Ishikawa (cell line): ENCODE measurements around the gene CBLB.

ENCODE experiments used
- CEBPB ChIP-seq: IDR thresholded peaks from 2 replicates; pipeline ENCODE4 v1.6.1; 2012
- CREB1 ChIP-seq: IDR thresholded peaks from 2 replicates; pipeline ENCODE4 v1.6.1; 2012; ENCODE audit warnings: low read depth
- EGR1 ChIP-seq: IDR thresholded peaks from 2 replicates; pipeline ENCODE4 v1.6.1; 2012
- EP300 ChIP-seq: IDR thresholded peaks from 2 replicates; pipeline ENCODE4 v1.6.1; 2012; ENCODE audit warnings: borderline replicate concordance
- FOXM1 ChIP-seq: IDR thresholded peaks from 2 replicates; pipeline ENCODE4 v1.6.1; 2012; ENCODE audit warnings: low read depth, borderline replicate concordance
- NFIC ChIP-seq: IDR thresholded peaks from 2 replicates; pipeline ENCODE4 v1.6.1; 2012
- RAD21 ChIP-seq: IDR thresholded peaks from 2 replicates; pipeline ENCODE4 v1.6.1; 2012; ENCODE audit warnings: low read depth
- TAF1 ChIP-seq: IDR thresholded peaks from 2 replicates; pipeline ENCODE4 v1.6.1; 2012; ENCODE audit warnings: low read depth, mild to moderate bottlenecking
- TCF12 ChIP-seq: IDR thresholded peaks from 2 replicates; pipeline ENCODE4 v1.6.1; 2012; ENCODE audit warnings: low read depth
- TEAD4 ChIP-seq: IDR thresholded peaks from 2 replicates; pipeline ENCODE4 v1.6.1; 2012
- YY1 ChIP-seq: IDR thresholded peaks from 2 replicates; pipeline ENCODE4 v1.6.1; 2012; ENCODE audit warnings: low read depth
- ZBTB7A ChIP-seq: IDR thresholded peaks from 2 replicates; pipeline ENCODE4 v1.6.1; 2012; ENCODE audit warnings: low read depth
- TF ChIP-seq, protein P1 (sequence below): IDR thresholded peaks from 2 replicates; pipeline ENCODE4 v1.6.1; 2012
- TF ChIP-seq, protein P2 (sequence below): IDR thresholded peaks from 2 replicates; pipeline ENCODE4 v1.6.1; 2012; ENCODE audit warnings: low read depth, mild to moderate bottlenecking
- TF ChIP-seq, protein P3 (sequence below): IDR thresholded peaks from 2 replicates; pipeline ENCODE4 v1.6.1; 2012

The CBLB gene

DNA sequence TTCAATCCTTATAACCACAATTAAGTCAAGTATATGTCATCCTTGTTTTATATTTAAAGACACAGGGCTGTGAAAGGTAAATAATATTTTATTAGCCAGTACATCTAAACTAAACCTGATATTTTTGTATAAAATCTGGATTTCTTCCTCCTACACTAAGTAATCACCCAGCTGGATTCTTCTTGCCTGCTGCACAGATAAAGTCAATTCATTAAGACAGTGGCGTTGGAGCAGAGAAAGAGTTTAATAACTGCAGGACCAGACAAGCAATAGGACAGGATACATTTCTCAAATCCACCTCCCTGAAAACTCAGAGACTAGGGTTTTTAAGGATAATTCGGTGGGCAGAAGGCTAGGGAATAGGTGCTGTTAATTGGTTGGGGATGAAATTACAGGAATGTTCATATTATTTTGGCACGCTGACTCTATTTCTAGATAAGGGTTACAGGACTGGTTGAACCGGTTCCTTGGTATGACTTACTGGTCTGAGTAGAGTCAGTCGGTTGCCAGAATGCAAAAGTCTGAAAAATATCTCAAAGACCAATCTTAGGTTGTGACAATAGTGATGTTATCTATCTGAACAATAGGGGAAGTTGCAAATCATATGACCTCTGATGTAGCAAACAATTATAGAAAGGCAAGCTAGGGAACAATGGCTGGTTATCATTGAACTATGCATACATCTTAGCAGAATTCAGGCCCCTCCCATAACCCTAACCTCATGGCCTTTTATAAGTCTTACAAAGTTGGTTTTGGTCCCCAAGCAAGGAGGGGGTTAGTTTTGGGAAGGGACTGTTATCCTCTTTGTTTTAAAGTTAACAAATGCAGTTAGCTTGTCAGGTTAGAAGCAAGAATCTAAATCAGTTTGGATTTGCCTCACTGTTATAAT is 257.3 kb downstream of the CBLB start:
- TF ChIP-seq YY1 (no peak), TEAD4 (peak; percentile 83), CEBPB (0 out of 2 replicates have a peak, but pooled peaks have one; percentile 16), TCF12 (peak; percentile 62), RAD21 (no peak), NFIC (peak; percentile 86), EP300 (peak; percentile 48; the same call in 1 of the 2 replicates)
- TF ChIP-seq, protein P1, sequence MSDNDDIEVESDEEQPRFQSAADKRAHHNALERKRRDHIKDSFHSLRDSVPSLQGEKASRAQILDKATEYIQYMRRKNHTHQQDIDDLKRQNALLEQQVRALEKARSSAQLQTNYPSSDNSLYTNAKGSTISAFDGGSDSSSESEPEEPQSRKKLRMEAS, result 0 out of 2 replicates have a peak, but pooled peaks have one; percentile 31

DNA sequence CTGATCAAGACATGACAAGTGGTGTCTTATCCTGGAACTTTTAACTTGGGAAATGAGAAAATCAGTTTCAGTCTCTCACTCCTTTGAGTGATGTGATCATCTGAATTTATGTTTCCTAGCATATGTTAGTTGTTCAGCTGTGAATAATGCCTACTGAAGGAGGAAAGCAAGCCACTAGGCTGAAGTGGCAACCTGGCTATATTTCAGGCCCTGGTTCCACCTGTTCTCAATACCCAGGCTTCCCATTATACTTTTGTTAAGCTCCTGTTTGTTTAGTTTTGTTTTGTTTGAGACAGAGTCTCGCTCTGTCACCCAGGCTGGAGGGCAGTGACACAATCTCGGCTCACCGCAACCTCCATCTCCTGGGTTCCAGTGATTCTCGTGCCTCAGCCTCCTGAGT is 258.3 kb downstream of the CBLB start:
- TF ChIP-seq, protein P2, sequence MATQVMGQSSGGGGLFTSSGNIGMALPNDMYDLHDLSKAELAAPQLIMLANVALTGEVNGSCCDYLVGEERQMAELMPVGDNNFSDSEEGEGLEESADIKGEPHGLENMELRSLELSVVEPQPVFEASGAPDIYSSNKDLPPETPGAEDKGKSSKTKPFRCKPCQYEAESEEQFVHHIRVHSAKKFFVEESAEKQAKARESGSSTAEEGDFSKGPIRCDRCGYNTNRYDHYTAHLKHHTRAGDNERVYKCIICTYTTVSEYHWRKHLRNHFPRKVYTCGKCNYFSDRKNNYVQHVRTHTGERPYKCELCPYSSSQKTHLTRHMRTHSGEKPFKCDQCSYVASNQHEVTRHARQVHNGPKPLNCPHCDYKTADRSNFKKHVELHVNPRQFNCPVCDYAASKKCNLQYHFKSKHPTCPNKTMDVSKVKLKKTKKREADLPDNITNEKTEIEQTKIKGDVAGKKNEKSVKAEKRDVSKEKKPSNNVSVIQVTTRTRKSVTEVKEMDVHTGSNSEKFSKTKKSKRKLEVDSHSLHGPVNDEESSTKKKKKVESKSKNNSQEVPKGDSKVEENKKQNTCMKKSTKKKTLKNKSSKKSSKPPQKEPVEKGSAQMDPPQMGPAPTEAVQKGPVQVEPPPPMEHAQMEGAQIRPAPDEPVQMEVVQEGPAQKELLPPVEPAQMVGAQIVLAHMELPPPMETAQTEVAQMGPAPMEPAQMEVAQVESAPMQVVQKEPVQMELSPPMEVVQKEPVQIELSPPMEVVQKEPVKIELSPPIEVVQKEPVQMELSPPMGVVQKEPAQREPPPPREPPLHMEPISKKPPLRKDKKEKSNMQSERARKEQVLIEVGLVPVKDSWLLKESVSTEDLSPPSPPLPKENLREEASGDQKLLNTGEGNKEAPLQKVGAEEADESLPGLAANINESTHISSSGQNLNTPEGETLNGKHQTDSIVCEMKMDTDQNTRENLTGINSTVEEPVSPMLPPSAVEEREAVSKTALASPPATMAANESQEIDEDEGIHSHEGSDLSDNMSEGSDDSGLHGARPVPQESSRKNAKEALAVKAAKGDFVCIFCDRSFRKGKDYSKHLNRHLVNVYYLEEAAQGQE, result no peak
- TF ChIP-seq RAD21 (no peak), YY1 (no peak), NFIC (no peak), EP300 (no peak), TAF1 (no peak), CREB1 (no peak), FOXM1 (no peak), EGR1 (no peak), TCF12 (no peak), TEAD4 (no peak), CEBPB (no peak)
- TF ChIP-seq, protein P1, result no peak
- TF ChIP-seq, protein P3, sequence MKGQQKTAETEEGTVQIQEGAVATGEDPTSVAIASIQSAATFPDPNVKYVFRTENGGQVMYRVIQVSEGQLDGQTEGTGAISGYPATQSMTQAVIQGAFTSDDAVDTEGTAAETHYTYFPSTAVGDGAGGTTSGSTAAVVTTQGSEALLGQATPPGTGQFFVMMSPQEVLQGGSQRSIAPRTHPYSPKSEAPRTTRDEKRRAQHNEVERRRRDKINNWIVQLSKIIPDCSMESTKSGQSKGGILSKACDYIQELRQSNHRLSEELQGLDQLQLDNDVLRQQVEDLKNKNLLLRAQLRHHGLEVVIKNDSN, result no peak

DNA sequence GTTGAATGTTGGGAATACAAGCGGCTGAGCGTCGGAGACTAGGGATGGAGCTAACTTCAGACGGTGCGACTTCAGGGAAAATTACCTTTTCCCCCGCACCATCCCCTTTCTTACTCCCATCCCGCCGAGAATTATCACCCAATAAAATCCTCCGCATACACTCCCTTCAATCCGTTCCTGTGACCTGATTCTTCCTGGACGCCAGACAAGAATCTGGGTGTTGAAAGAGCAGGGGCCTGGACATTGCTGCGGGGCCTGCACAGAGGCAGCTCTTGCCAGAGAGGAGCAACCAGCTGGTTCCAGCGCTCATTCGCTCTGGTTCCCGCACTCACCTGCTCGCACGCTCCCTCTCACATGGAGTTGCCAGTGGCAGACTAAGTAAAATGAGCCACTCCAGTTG is 260.2 kb downstream of the CBLB start:
- TF ChIP-seq TCF12 (no peak), NFIC (no peak), FOXM1 (no peak), TAF1 (no peak), RAD21 (no peak), CEBPB (no peak), EP300 (no peak), ZBTB7A (no peak), CREB1 (no peak), EGR1 (no peak), YY1 (no peak), TEAD4 (no peak)
- TF ChIP-seq, protein P2, result no peak
- TF ChIP-seq, protein P1, result no peak
- TF ChIP-seq, protein P3, result no peak

DNA sequence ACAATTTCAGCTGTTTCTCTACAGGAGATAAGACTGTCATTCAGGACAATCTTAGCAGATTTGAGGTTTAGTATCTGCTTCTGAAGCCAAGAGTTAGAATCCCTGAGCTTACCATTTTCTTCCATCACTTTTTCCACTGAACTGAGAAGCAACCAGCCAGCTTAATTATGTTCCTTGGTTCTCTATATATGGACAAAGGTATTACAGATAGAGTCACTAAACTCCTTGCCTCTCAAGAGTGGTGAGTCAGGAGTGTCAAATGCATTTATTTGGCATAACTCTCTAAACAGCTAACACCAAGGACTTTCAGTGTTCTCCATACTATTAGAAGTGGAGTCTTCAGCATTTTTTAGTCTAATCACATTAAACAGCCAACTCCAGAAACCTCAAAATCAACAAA is 262.8 kb downstream of the CBLB start:
- no peak for TF ChIP-seq FOXM1
- no peak for TF ChIP-seq RAD21
- TF ChIP-seq CEBPB, result no peak
